ENCODE results near the gene THUMPD1. TPM values are rescaled to one million over a fixed set of nuclear protein-coding genes. Genes with fewer than 3 reads are reported as not detected.
"Not testable (repeated sequence)": the region's sequence is repeated elsewhere in the genome, so short reads cannot be mapped to it uniquely, and the experiment has no call there.

The THUMPD1 gene
- total RNA-seq, 1 donor from 2014 or later, result 18.6 TPM

GRCh38 chr16:20704281-20704680 lies 37.3 kb downstream of the THUMPD1 start:
- no peak for DNase-seq (ENCODE audit: low read depth)
- TF ChIP-seq, protein P1, sequence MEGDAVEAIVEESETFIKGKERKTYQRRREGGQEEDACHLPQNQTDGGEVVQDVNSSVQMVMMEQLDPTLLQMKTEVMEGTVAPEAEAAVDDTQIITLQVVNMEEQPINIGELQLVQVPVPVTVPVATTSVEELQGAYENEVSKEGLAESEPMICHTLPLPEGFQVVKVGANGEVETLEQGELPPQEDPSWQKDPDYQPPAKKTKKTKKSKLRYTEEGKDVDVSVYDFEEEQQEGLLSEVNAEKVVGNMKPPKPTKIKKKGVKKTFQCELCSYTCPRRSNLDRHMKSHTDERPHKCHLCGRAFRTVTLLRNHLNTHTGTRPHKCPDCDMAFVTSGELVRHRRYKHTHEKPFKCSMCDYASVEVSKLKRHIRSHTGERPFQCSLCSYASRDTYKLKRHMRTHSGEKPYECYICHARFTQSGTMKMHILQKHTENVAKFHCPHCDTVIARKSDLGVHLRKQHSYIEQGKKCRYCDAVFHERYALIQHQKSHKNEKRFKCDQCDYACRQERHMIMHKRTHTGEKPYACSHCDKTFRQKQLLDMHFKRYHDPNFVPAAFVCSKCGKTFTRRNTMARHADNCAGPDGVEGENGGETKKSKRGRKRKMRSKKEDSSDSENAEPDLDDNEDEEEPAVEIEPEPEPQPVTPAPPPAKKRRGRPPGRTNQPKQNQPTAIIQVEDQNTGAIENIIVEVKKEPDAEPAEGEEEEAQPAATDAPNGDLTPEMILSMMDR (conservative IDR thresholded peaks at IDR 0.05; ENCODE audit: low read depth, low read length), result no peak
- no peak overlapping the region for H3K4me3 ChIP-seq (ENCODE audit: low read depth, low read length)

DNA sequence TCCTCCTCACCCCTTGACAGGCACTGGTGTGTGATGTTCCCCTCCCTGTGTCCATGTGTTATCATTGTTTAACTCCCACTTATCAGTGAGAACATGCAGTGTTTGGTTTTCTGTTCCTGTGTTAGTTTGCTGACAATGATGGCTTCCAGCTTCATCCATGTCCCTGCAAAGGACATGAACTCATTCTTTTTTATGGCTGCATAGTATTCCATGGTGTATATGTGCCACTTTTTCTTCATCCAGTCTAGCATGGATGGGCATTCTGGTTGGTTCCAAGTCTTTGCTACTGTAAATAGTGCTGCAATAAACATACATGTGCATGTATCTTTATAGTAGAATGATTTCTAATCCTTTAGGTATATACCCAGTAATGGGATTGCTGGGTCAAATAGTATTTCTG lies 39.9 kb downstream of the THUMPD1 start:
- not testable (repeated sequence) for DNase-seq (ENCODE audit: low read depth); H3K4me3 ChIP-seq (ENCODE audit: low read depth, low read length)

GRCh38 chr16:20696618-20697017 lies 45.0 kb downstream of the THUMPD1 start:
- TF ChIP-seq, protein P1 (conservative IDR thresholded peaks at IDR 0.05; ENCODE audit: low read depth, low read length), result no peak

DNA sequence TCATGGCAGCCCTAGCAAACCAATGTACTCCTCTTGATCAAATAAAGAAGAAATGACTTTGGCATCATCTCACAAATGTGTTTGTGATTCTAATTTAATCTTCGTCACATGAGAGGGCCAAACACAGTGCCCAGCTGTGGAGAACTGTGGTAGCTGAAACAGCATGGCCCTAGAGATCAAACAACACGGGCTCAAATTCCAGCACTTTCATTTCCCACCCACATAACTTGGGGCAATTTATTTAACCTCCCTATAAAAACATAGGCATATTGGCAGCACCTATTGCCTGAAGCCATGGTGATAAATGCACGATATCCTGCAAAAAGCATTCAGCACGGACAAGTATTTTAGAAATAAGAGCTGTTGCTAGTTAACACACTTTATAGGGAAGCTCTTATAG lies 46.6 kb downstream of the THUMPD1 start:
- H3K4me3 ChIP-seq (ENCODE audit: low read depth, low read length), result no peak overlapping the region
- no peak for DNase-seq (ENCODE audit: low read depth)
- TF ChIP-seq, protein P1 (conservative IDR thresholded peaks at IDR 0.05; ENCODE audit: low read depth, low read length), result no peak

More at GRCh38 chr16:20696618-20697017, 45.0 kb downstream of the THUMPD1 start:
- DNase-seq (ENCODE audit: low read depth), result no peak
- H3K4me3 ChIP-seq (ENCODE audit: low read depth, low read length), result no peak overlapping the region

DNA sequence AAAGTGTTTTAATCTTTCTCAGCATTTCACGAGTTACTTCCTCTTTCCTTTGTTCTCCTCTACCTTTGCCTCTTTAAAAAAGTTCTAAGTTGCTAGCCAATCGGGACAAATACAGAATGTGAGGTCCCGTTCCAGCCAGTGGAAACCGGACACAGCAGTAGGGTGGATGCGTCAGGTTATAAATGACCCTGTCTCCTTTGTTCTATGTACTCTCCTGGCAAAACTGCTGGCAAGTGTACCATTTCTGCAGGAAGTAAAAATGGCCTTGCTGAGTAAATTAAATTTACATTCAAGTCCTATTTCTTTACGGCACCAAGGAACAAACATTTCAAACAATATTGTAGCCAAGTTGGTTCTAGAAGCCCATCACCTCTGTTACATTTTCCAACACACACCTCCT lies 47.5 kb downstream of the THUMPD1 start:
- H3K4me3 ChIP-seq (ENCODE audit: low read depth, low read length); DNase-seq (ENCODE audit: low read depth): not testable (repeated sequence)

- H3K4me3 ChIP-seq (ENCODE audit: low read depth, low read length), result no peak overlapping the region
- no peak for DNase-seq (ENCODE audit: low read depth)
- TF ChIP-seq, protein P1 (conservative IDR thresholded peaks at IDR 0.05; ENCODE audit: low read depth, low read length), result no peak
Observed at GRCh38 chr16:20689668-20690067, 52.0 kb downstream of the THUMPD1 start.

GRCh38 chr16:20683812-20684211 lies 57.8 kb downstream of the THUMPD1 start:
- H3K4me3 ChIP-seq (ENCODE audit: low read depth, low read length), result no peak overlapping the region
- TF ChIP-seq, protein P1 (conservative IDR thresholded peaks at IDR 0.05; ENCODE audit: low read depth, low read length), result no peak
- no peak for DNase-seq (ENCODE audit: low read depth)

Other genes with a start within 250 kb of the THUMPD1 start
- gene ACSM2B, start 165.5 kb downstream of the THUMPD1 start, total RNA-seq, result not detected in 2 replicates
- gene ACSM1, start 44.1 kb downstream of the THUMPD1 start, total RNA-seq, result 0.22 TPM in 1 of 2 replicates, not detected in the other
- gene ACSM3, start 22.2 kb upstream of the THUMPD1 start, total RNA-seq, result 3.5 and 5.9 TPM in 2 replicates
- 17.5 and 22.5 TPM in 2 replicates for gene ERI2, start 64.7 kb upstream of the THUMPD1 start, total RNA-seq
- gene REXO5, start 64.7 kb upstream of the THUMPD1 start, total RNA-seq, result 5.6 and 6.5 TPM in 2 replicates
- 7.2 and 7.5 TPM in 2 replicates for gene DCUN1D3, start 158.5 kb upstream of the THUMPD1 start, total RNA-seq
- 23.8 and 32.8 TPM in 2 replicates for gene LYRM1, start 159.0 kb upstream of the THUMPD1 start, total RNA-seq

Data from epithelial cell of proximal tubule (primary cell).